Fibroblast of skin of right biceps (primary cell): ENCODE measurements around the gene FAM118B.
"Not testable (repeated sequence)": the region's sequence is repeated elsewhere in the genome, so short reads cannot be mapped to it uniquely, and the experiment has no call there.

Experiments used
- DNase-seq: peaks from one replicate; pipeline ENCODE4 v3.0.0-alpha.2; 2013

The FAM118B gene

DNA sequence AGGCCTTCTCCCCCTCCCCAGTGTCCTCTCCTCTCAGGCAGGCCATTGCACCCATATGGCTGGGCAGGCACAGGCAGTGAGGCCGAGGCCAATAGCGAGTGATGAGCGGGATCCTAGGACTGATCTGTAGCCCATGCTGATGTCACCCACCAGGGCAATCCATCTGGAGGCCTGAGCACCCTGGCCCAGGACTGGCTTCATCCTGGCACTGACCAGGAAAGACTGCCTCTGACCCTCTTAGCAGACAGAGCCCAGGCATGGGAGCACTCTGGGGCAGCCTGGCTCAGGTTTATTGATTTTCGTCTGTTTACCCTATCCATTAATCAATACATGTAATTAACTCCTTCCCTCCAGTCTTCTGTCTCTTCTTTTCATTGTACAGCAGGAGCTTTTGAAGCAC, 66.2 kb downstream of the FAM118B start:
- DNase-seq = no peak

- no peak for DNase-seq
Measured at GRCh38 chr11:126279191-126279590, 67.6 kb downstream of the FAM118B start.

DNA sequence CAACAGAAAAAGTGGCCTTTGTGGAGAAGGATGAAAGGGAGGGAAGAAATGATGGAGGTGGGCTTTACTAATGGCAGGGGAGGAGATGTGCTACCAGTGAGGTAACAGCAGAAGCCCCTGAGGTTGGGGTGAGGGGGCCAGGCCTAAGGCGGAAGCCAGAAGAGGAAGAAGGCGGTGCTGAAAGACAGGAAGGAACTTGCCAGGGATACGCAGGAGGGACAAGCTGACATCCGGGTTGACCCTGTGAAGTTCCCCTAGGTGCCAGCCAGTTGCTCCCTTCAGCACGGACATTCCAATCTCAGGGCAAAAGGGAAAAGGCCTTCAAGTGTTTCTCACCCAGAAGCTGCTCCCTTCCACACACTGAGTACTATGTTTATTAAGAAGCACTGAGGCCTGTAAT, 69.0 kb downstream of the FAM118B start:
- DNase-seq = no peak

GRCh38 chr11:126281245-126281644, 69.7 kb downstream of the FAM118B start:
- no peak for DNase-seq

DNA sequence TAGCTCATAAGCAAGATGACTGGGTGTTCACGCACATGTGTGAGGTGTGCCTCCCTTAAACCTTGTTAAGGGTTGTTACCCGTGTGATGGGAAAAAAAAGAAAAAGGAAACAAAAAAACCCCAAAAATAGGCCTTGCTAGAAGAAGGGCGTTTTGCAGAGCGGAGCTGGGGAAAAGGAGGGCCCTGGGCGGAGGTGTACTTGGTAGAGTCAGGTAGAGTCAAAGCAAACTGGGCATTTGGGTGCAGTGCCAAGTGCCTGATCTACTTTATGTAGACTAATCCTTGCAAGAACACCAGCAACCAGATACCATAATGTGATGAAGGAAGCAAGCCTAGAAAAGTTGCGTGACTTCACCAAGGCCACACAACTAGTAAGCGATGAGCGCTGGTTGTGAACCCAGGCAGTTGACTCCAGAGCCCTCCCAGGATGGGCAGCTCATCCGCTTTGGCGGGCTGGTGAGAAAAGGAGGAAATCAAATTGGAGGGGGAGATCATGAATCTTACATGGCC, 70.1 kb downstream of the FAM118B start:
- DNase-seq = no peak

- peak; percentile 40 for DNase-seq
Measured at GRCh38 chr11:126282361-126282735, 70.8 kb downstream of the FAM118B start.

GRCh38 chr11:126282736-126283591, 71.4 kb downstream of the FAM118B start, which contains the start of gene TIRAP:
TSS of gene TIRAP (plus strand) at chr11:126283093. CDS start at chr11:126290895, 7,802 bp downstream.
- DNase-seq = peak; percentile 48

- peak; percentile 97 for DNase-seq
Measured at GRCh38 chr11:126284829-126285228, 73.2 kb downstream of the FAM118B start.

GRCh38 chr11:126288237-126288636, 76.7 kb downstream of the FAM118B start:
- no peak for DNase-seq

- DNase-seq = no peak
Measured at GRCh38 chr11:126290887-126291286, 79.3 kb downstream of the FAM118B start.

DNA sequence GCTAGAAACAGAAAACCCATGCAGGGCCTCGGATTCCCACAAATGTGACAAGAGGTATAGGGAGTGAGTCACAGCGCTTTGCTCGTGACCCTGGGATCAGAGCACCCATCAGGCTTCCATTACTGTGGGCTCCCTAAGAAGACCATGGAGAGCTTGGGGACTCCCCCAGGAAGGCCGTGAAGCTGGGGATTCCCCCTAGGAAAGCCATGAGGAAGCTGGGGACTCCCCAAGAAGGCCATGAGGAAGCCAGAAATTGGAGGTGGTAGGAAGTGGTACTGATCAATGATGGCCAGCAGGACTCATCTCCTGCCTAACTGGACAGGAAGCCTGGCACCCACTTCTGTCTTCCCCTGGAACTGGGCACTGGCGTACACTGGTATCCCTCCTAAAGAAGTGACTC, 82.1 kb downstream of the FAM118B start:
- DNase-seq = no peak

GRCh38 chr11:126297004-126297403, 85.4 kb downstream of the FAM118B start:
- DNase-seq = no peak

DNA sequence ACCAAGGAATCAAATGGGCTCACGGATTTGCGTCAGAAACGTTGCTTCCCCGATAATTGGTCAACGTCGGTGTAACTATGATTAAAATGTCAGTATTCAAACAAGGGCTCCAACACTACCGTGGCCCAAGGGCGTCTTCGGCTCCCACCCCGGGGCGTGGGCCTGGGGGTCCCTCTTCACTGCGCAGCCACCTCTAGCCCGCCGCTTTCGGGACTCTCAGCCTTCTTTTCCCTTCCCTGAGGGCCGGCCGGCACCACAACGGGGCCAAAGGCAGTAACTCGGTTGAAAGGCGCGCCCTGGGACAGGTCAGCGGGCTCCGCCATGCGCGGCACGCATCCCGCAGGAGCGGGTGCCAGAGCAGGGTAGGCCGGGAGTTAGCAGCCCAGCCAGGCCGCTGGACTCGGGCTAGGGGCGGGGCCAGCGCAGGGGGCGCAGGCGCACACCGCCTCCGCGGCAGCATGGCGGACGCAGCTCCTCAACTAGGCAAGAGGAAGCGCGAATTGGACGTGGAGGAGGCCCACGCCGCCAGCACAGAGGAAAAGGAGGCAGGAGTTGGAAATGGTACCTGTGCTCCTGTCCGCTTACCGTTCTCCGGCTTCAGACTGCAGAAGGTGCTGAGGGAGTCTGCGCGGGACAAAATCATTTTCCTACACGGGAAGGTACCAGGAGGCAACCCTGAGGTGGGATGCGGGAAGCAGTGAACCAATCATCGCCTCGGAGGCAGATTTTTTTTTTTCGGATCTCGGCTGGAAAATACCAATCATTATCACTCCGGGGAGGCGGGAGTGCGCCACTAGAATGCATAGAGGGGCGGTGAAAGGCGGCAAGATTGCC, 92.3 kb downstream of the FAM118B start, which contains the start of gene DCPS:
Gene DCPS (plus strand): TSS at position 438 of the 834 bp plus-strand sequence. CDS start 21 bp downstream, at position 459.
- DNase-seq = peak; percentile 89

- no peak for DNase-seq
Measured at GRCh38 chr11:126304457-126305075, 93.0 kb downstream of the FAM118B start.

DNA sequence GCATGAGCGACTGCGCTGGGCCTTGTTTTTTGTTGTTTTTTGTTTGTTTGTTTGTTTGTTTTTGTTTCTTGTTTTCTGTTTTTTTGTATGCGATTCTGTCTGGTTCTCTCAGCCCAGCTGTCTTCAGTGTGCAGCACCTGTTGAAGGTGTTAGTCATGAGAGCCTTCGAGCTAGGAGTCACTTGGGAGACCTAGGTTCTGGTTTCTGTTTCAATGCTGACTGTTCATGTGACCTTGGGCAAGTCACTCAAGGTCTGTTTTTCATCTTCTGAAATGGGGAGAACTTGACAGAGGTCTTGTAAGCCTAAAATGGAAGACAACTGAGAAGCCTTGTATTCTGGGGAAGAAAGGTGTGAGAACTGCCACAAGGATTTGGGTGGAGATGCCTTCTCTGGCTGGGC, 94.1 kb downstream of the FAM118B start:
- no peak for DNase-seq

DNA sequence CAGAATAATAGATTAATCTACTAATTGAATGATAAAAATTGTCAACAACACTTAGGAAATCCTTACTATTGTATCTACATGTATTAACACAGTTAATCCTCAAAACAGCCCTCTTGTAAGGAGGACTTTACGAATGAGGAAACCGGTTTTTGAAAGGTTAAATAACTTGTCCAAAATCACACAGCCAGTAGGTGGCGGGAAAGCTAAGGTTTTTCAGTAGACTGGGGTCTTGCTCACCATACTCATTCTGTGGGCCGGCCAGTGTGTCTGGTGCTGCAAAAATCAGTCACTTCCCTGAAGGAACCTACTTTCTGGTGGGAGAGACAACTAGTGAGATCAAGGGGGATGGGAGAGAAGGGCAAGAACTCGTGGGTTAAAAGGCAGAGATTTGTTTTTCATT, 96.1 kb downstream of the FAM118B start:
- peak; percentile 54 for DNase-seq

DNA sequence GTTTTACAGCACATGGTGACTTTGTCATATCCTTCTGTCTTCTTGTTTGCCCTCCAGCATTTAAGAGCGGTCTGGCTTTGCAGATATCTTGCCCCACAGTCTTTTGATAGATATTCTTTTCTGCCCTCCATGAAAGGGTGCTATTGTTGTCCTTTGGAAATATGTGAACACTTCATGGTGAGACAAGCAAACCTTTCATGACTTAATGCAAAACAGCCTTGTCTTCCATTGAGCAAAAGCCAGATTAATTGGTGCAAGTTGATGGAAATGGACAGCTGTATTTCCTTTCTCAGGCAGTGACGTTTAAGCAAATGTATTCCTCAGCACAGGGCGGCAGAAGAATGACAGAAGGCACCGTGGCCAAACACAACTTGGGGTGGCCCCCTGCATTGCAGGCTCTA, 96.7 kb downstream of the FAM118B start:
- DNase-seq = no peak

GRCh38 chr11:126308771-126309170, 97.2 kb downstream of the FAM118B start:
- not testable (repeated sequence) for DNase-seq

GRCh38 chr11:126310200-126310991, 98.8 kb downstream of the FAM118B start:
- peak; percentile 72 for DNase-seq

- DNase-seq = no peak
Measured at GRCh38 chr11:126310992-126311310, 99.4 kb downstream of the FAM118B start.

- no peak for DNase-seq
Measured at GRCh38 chr11:126311401-126312291, 100.1 kb downstream of the FAM118B start.
